ENCODE measurements around the gene PCDHB9.
"Not testable (repeated sequence)": the region's sequence is repeated elsewhere in the genome, so short reads cannot be mapped to it uniquely, and the experiment has no call there.

PCDHB9 gene

DNA sequence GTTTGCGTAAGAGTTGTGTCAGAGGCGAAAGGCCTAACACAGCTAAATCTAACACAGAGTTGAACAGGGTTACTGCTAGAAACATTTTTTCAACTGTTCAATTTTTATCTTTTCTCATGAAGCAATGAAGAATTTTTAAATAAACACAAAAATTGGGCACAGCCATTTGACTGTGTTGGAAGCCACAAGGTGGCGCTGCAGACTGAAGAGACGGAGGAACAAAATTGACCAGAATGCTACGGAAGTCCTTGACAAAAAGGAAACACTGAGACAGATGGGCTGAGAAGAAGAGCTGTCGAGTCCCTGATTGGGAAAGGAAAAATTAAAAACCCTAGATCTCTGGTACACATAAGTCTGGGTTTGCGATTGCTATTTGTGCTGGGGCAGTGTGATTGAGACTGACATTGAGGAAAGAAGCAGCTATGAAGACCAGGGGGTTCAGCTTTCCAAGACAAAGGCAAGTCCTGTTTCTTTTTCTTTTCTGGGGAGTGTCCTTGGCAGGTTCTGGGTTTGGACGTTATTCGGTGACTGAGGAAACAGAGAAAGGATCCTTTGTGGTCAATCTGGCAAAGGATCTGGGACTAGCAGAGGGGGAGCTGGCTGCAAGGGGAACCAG is at the start of gene PCDHB9:
Gene PCDHB9 (plus strand): TSS at position 265 of the 616 bp plus-strand sequence. CDS start 158 bp downstream, at position 423.
- no peak for DNase-seq

DNA sequence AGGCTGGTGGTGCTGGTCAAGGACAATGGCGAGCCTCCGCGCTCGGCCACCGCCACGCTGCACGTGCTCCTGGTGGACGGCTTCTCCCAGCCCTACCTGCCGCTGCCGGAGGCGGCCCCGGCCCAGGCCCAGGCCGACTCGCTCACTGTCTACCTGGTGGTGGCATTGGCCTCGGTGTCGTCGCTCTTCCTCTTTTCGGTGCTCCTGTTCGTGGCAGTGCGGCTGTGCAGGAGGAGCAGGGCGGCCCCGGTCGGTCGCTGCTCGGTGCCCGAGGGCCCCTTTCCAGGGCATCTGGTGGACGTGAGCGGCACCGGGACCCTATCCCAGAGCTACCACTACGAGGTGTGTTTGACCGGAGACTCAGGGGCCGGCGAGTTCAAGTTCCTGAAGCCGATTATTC is 49.6 kb upstream of the PCDHB9 start:
- not testable (repeated sequence) for DNase-seq

DNA sequence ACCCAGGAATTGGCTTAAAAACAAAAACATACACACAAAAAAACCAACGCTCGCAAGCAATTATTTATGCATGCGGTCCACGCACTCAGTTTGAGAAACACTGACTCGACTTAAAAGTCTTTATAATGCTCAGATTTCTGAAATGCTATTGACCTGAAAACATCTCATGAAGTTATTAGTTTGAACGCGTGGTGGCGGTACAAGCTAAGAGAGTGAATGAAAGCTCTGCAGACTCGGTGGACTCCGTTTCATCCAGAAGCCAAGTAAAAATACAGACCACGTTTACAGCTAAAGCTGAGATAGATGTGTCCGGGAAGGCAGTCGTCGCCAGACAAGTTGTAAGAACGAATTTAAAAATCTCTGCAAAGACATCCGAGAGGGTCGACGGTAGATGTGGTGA is 37.1 kb upstream of the PCDHB9 start, which contains the start of gene PCDHB6:
Gene PCDHB6 (plus strand): TSS at position 246 of the 400 bp plus-strand sequence. CDS start 201 bp downstream, outside the sequence.
- DNase-seq = no peak

DNA sequence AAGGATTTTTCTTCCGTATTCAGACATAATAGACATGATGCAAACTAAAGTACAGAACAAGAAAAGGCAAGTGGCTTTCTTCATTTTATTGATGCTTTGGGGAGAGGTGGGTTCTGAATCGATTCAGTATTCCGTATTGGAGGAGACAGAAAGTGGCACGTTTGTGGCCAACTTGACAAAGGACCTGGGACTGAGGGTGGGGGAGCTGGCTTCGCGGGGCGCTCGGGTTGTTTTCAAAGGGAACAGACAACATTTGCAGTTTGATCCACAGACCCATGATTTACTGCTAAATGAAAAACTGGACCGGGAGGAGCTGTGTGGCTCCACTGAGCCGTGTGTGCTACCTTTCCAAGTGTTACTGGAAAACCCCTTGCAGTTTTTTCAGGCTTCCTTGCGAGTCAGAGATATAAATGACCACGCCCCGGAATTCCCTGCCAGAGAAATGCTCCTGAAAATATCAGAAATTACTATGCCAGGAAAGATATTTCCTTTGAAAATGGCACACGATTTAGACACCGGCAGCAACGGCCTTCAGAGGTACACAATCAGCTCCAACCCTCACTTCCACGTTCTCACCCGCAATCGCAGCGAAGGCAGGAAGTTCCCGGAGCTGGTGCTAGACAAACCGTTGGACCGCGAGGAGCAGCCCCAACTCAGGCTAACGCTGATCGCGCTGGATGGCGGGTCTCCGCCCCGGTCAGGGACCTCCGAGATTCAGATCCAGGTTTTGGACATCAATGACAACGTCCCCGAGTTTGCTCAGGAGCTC is 36.6 kb upstream of the PCDHB9 start:
- DNase-seq = no peak

DNA sequence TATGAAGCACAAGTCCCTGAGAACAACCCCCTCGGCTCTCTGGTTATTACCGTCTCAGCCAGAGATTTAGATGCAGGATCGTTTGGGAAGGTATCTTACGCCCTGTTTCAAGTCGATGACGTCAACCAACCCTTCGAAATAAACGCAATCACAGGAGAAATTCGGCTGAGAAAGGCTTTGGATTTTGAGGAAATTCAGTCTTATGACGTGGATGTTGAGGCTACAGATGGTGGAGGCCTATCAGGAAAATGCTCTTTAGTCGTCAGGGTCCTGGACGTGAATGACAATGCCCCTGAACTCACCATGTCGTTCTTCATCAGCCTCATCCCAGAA is 36.0 kb upstream of the PCDHB9 start:
- DNase-seq = no peak

DNA sequence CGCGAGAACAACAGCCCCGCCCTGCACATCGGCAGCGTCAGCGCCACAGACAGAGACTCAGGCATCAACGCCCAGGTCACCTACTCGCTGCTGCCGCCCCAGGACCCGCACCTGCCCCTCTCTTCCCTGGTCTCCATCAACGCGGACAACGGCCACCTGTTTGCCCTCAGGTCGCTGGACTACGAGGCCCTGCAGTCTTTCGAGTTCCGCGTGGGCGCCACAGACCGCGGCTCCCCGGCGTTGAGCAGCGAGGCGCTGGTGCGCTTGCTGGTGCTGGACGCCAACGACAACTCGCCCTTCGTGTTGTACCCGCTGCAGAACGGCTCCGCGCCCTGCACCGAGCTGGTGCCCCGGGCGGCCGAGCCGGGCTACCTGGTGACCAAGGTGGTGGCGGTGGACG is 35.3 kb upstream of the PCDHB9 start:
- not testable (repeated sequence) for DNase-seq

DNA sequence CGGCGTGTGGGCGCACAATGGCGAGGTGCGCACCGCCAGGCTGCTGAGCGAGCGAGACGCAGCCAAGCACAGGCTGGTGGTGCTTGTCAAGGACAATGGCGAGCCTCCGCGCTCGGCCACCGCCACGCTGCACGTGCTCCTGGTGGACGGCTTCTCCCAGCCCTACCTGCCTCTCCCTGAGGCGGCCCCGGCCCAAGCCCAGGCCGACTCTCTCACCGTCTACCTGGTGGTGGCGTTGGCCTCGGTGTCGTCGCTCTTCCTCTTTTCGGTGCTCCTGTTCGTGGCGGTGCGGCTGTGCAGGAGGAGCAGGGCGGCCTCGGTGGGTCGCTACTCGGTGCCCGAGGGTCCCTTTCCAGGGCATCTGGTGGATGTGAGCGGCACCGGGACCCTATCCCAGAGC is 34.9 kb upstream of the PCDHB9 start:
- not testable (repeated sequence) for DNase-seq

DNA sequence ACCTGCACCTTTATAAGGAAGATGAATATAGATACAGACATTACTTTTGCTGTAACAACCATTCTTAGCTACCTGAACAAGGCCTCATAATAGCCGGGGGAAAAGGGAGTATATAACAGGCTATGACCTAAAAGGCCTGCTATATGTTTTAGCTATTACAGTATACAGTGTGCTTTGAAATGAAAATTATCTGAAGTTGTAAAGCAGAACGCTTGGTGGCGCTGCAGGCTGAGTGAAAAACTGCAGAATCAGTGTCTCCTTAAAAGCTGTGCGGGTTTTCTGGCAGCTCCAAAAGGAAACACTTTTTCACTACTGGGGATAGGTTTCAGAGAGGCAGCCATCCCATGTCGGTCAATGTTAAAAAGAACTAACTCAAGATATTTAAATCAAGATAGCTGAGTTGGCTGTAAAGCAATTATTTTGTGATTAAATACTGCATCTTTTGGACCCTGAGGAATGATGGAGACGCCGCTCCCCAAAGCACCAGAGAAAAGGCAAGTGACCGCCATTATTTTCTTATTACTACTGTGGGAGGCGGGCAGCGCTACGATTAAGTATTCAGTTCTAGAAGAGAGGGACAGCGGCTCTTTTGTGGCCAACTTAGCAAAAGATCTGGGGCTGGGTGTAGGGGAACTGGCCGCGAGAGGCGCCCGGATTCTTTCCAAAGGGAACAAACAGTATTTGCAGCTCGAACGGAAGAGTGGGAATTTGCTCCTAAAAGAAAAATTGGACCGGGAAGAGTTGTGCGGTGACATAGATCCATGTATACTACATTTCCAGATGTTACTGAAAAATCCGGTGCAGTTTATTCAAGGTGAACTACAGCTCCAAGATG is 31.2 kb upstream of the PCDHB9 start:
- DNase-seq = no peak

DNA sequence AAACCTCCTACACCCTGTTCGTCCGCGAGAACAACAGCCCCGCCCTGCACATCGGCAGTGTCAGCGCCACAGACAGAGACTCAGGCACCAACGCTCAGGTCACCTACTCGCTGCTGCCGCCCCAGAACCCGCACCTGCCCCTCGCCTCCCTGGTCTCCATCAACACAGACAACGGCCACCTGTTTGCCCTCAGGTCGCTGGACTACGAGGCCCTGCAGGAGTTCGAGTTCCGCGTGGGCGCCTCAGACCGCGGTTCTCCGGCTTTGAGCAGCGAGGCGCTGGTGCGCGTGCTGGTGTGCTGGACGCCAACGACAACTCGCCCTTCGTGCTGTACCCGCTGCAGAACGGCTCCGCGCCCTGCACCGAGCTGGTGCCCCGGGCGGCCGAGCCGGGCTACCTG is 29.6 kb upstream of the PCDHB9 start:
- not testable (repeated sequence) for DNase-seq

DNA sequence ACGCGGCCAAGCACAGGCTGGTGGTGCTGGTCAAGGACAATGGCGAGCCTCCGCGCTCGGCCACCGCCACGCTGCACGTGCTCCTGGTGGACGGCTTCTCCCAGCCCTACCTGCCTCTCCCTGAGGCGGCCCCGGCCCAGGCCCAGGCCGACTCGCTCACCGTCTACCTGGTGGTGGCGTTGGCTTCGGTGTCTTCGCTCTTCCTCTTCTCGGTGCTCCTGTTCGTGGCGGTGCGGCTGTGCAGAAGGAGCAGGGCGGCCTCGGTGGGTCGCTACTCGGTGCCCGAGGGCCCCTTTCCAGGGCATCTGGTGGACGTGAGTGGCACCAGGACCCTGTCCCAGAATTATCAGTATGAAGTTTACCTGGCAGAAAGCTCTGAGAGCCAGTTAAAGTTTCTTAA is 29.1 kb upstream of the PCDHB9 start:
- not testable (repeated sequence) for DNase-seq

DNA sequence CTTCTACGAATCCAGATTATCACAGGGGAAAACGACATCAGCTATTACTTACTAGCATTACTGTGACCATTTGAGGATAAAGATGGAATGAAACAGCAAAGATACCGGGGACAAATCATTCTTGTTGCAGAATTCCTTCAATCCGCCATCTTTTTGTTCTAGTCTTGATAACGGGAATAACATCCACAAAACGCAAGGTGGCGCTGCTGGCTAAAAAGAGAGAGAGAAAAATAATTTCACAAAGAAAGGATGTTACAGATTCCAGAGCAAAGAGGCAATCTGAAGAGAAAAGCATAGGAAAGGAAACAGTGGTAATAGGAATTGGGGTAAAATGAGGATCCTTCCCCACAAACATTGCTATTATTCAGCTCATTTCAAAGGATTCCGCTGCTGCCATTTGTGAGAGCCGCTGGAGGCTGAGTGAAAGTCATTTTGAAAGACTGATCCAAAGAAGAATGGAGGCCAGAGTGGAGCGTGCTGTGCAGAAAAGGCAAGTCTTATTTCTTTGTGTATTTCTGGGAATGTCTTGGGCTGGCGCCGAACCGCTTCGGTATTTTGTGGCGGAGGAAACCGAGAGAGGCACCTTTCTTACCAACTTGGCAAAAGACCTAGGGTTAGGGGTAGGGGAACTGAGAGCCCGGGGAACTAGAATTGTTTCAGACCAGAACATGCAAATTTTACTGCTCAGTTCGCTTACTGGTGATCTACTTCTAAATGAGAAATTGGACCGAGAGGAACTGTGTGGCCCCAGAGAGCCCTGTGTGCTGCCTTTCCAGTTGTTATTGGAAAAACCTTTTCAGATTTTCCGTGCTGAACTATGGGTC is 14.4 kb upstream of the PCDHB9 start, which contains the start of gene PCDHB7:
Gene PCDHB7 (plus strand): TSS at position 264 of the 824 bp plus-strand sequence. CDS start 192 bp downstream, at position 456.
- no peak for DNase-seq

DNA sequence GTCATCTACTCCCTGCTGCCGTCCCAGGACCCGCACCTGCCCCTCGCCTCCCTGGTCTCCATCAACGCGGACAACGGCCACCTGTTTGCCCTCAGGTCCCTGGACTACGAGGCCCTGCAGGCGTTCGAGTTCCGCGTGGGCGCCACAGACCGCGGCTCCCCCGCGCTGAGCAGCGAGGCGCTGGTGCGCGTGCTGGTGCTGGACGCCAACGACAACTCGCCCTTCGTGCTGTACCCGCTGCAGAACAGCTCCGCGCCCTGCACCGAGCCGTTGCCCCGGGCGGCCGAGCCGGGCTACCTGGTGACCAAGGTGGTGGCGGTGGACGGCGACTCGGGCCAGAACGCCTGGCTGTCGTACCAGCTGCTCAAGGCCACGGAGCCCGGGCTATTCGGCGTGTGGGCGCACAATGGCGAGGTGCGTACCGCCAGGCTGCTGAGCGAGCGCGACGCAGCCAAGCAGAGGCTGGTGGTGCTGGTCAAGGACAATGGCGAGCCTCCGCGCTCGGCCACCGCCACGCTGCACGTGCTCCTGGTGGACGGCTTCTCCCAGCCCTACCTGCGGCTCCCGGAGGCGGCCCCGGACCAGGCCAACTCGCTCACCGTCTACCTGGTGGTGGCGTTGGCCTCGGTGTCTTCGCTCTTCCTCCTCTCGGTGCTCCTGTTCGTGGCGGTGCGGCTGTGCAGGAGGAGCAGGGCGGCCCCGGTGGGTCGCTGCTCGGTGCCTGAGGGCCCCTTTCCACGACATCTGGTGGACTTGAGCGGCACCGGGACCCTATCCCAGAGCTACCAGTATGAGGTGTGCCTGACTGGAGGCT is 12.5 kb upstream of the PCDHB9 start:
- DNase-seq = not testable (repeated sequence)

DNA sequence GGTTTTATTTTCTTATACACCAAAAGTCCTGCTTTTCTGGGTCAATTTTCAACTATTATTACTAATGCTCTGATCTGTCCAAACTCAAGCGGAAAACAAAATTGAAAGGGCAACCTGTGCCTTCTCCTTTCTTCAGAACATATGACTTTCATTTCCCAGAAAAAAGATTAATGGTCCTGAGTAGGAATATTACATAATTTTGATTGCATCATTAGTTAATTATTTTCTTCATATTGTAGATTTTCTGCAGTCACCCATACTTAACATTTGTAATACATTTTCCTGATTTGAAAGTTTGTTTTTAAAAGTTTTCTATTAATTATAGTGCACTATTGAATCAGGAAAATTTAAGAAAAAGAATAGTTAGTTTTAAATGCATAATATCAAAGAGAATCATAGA is 11.0 kb upstream of the PCDHB9 start:
- no peak for DNase-seq

DNA sequence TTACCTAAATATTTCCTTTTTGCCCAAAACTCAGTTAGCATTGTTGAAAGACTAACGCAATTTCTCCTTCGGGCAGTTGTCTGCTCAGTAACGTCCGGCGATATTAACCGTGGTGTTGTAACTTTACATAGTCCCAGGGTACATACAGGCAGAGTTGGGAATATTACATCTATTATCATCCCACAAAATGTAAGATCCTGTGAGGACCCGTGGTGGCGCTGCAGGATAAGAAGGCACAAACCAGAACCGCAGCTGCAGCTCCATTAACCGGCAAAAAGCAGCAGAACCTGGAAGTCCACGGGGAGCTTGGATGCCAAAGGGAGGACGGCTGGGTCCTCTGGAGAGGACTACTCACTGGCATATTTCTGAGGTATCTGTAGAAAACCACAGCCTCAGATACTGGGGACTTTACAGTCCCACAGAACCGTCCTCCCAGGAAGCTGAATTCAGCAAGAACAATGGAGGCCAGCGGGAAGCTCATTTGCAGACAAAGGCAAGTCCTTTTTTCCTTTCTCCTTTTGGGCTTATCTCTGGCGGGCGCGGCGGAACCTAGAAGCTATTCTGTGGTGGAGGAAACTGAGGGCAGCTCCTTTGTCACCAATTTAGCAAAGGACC is 9.3 kb upstream of the PCDHB9 start, which contains the start of gene PCDHB8:
Gene PCDHB8 (plus strand): TSS at position 214 of the 615 bp plus-strand sequence. CDS start 245 bp downstream, at position 459.
- DNase-seq = not testable (repeated sequence)

DNA sequence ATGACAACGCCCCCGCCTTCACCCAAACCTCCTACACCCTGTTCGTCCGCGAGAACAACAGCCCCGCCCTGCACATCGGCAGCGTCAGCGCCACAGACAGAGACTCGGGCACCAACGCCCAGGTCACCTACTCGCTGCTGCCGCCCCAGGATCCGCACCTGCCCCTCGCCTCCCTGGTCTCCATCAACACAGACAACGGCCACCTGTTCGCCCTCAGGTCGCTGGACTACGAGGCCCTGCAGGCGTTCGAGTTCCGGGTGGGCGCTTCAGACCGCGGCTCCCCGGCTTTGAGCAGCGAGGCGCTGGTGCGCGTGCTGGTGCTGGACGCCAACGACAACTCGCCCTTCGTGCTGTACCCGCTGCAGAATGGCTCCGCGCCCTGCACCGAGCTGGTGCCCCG is 7.6 kb upstream of the PCDHB9 start:
- not testable (repeated sequence) for DNase-seq

DNA sequence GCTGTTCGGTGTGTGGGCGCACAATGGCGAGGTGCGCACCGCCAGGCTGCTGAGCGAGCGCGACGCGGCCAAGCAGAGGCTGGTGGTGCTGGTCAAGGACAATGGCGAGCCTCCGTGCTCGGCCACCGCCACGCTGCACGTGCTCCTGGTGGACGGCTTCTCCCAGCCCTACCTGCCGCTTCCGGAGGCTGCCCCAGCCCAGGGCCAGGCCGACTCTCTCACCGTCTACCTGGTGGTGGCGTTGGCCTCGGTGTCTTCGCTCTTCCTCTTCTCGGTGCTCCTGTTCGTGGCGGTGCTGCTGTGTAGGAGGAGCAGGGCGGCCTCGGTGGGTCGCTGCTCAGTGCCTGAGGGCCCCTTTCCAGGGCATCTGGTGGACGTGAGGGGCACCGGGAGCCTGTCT is 7.1 kb upstream of the PCDHB9 start:
- not testable (repeated sequence) for DNase-seq

DNA sequence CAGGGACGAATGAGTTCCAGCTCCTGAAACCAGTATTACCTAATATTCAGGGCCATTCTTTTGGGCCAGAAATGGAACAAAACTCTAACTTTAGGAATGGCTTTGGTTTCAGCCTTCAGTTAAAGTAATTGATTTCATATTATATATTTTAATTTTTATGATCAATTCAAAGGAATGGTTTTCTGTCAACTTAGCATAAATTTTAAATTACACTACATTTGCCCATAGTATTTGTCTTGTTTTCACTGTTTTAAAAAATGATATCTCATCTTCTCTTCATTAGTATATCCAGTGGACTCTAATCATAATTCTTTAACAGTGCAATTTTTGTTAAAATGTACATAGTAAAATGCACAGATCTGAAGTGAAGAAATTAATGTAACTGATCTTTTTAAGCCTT is 6.6 kb upstream of the PCDHB9 start:
- no peak for DNase-seq

DNA sequence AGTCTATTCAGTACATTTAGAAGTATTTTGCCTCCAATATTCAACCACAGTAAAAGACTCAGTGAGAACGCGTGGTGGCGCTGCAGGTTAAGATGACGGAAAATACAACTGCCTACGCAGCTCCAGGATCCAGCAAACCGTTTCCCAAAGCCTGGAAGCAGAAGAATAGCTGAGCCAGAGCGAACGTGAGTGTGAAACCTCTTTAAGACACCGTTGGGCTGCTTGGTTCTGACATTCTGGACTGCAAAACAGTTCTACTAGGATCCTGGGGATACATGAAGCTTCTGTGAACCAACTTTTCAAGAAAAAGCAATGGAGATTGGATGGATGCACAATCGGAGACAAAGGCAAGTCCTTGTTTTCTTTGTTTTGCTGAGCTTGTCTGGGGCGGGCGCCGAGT is 4.7 kb upstream of the PCDHB9 start, which contains the start of gene PCDHB16:
Gene PCDHB16 (plus strand): TSS at position 140 of the 400 bp plus-strand sequence. CDS start 173 bp downstream, at position 313.
- DNase-seq = no peak

DNA sequence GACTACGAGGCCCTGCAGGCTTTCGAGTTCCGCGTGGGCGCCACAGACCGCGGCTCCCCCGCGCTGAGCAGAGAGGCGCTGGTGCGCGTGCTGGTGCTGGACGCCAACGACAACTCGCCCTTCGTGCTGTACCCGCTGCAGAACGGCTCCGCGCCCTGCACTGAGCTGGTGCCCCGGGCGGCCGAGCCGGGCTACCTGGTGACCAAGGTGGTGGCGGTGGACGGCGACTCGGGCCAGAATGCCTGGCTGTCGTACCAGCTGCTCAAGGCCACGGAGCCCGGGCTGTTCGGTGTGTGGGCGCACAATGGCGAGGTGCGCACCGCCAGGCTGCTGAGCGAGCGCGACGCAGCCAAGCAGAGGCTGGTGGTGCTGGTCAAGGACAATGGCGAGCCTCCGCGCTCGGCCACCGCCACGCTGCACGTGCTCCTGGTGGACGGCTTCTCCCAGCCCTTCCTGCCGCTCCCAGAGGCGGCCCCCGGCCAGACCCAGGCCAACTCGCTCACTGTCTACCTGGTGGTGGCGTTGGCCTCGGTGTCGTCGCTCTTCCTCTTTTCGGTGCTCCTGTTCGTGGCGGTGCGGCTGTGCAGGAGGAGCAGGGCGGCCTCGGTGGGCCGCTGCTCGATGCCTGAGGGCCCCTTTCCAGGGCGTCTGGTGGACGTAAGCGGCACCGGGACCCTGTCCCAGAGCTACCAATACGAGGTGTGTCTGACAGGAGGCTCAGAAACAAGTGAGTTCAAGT is 2.7 kb upstream of the PCDHB9 start:
- not testable (repeated sequence) for DNase-seq

DNA sequence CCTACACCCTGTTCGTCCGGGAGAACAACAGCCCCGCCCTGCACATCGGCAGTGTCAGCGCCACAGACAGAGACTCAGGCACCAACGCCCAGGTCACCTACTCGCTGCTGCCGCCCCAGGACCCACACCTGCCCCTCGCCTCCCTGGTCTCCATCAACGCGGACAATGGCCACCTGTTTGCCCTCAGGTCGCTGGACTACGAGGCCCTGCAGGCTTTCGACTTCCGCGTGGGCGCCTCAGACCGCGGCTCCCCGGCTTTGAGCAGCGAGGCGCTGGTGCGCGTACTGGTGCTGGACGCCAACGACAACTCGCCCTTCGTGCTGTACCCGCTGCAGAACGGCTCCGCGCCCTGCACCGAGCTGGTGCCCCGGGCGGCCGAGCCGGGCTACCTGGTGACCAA is 1.7 kb downstream of the PCDHB9 start:
- DNase-seq = not testable (repeated sequence)
